Right atrium auricular region (tissue), 2 donors: ENCODE results near the gene TMEM243. TPM values are rescaled to one million over a fixed set of nuclear protein-coding genes. Genes with fewer than 3 reads are reported as not detected.

Experiments used
- DNase-seq: peaks from one replicate; pipeline ENCODE4 v3.0.0-alpha.2; 2019; ENCODE audit warnings: low spot score
- H3K27ac ChIP-seq, 2 donors: fragments of 200-600 bp; sonication (generic); 1 replicate in 1 of 2; 2 replicates in 1 of 2; pipeline ENCODE4 v1.5.1; 2016 to 2019
- H3K27me3 ChIP-seq, 2 donors: fragments of 200-600 bp; sonication (generic); one replicate each; pipeline versions ENCODE4 v1.5.1 to v1.6.0; 2017 to 2019
- H3K36me3 ChIP-seq: fragments of 200-600 bp; sonication (generic); one replicate; pipeline ENCODE4 v1.5.1; 2016
- H3K4me1 ChIP-seq, 2 donors: fragments of 200-600 bp; sonication (generic); one replicate each; pipeline versions ENCODE4 v1.5.1 to v1.6.0; 2017 to 2019
- H3K4me3 ChIP-seq, 2 donors: fragments of 200-600 bp; sonication (generic); 1 replicate in 1 of 2; 2 replicates in 1 of 2; pipeline ENCODE4 v1.5.1; 2017 to 2019; ENCODE audit warnings: mild to moderate bottlenecking in 1 of 2, moderate library complexity in 1 of 2
- H3K9me3 ChIP-seq, 2 donors: fragments of 200-600 bp; sonication (generic); one replicate each; pipeline ENCODE4 v1.5.1; 2019
- CTCF ChIP-seq, 2 donors: fragments of 200-600 bp; sonication (generic); IDR thresholded peaks; one replicate each; pipeline ENCODE4 v1.5.1; 2019; ENCODE audit warnings: antibody characterized with exemption in 2 of 2
- total RNA-seq, 2 donors: library from RNA; depleted of rRNA; stranded (reverse); fragments of >200 nt; gene quantifications; one replicate each; pipeline ENCODE4 v1.1.0, GENCODE V29; 2016

Gene TMEM243
- total RNA-seq, 2 donors from 2014 or later, result 5.6 to 17.9 TPM

DNA sequence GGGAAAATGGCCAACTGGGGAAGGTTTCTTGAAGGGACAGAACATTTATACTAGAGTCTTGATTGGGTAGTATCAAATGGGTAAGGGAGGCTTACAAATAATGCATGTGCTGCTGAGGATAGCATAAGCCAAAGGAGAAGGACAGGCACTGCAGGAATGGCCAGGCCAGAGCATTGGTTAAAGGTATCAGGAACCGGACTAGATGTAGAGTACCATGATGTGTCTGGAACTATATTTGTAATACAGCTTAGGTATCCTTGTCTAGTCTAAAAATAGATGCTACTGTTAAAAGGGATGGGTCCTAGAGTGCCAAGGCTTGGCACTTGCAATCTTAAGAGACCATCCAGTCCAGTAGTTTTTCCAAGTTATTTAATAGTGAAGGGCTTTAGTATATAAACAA lies 20.3 kb downstream of the TMEM243 start:
- H3K9me3 ChIP-seq, result peaks cover 0 to under 1% of the 10 kb centered on the region in 2 donors

DNA sequence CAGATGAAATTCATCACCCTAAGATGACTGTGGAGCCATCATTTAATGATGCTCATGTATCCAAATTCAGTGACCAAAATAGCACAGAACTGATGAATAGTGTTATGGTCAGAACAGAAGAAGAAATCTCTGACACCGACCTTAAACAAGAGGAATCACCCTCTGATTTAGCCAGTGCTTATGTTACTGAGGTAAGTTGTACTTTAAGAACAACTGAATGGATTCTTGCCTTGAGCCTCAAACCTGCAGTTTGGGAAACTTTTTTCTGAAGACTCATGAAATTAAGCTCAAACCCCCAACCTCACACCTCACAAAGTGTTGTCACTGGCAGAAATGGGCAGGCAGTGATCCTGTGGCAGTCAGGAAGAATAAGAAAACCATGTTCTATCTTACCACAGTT lies 25.6 kb downstream of the TMEM243 start:
- Histone ChIP-seq H3K4me1 (peaks cover 0 to 1% of the 10 kb centered on the region in 2 donors), H3K4me3 (no peak overlapping the region), H3K27me3 (no peaks in the 10 kb centered on the region), H3K36me3 (peaks cover 96% of the 10 kb centered on the region), H3K9me3 (no peaks in the 10 kb centered on the region), H3K27ac (no peak overlapping the region)
- no peak for DNase-seq
- no peak for TF ChIP-seq CTCF (IDR thresholded peaks at IDR 0.05)

More for the DNA sequence above, 20.3 kb downstream of the TMEM243 start:
- TF ChIP-seq CTCF (IDR thresholded peaks at IDR 0.05), result no peak
- no peaks in the 10 kb centered on the region for H3K27me3 ChIP-seq
- DNase-seq, result no peak
- no peak overlapping the region for H3K4me3 ChIP-seq
- no peak overlapping the region for H3K27ac ChIP-seq
- H3K4me1 ChIP-seq, result peaks cover 0 to 26% of the 10 kb centered on the region in 2 donors
- H3K36me3 ChIP-seq, result peaks cover 45% of the 10 kb centered on the region

DNA sequence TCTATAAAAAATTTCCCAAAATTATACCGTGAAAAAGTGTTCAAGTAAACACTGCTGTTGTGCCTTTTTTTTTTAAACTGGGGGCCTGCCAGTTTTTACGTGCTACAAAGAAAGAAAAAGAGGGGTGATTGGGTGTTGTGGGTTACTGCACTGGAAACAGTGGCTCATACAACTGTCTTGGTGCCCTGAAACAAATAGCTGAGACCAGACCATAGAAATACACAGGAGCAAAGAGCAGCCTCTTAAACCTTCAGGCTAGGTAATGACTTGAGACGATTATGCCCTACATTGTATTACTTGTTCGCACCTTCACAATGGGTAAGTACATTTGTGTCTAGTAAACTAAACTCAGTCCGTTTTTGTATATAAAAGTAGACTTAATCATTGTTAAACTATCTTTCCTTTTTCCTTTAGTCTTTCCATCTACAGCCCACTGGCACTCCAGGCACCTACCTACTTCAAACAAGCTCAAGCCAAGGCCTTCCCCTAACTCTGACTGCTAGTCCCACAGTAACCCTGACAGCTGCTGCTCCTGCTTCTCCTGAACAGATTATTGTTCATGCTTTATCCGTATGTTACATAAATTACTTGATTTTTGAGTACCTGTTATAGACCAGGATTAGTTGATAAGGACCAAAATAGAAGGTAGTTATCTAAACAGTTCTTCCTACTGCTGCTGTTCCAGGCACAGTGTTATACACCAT lies 26.6 kb downstream of the TMEM243 start:
- Histone ChIP-seq H3K4me3 (no peak overlapping the region), H3K27ac (no peak overlapping the region)

DNA sequence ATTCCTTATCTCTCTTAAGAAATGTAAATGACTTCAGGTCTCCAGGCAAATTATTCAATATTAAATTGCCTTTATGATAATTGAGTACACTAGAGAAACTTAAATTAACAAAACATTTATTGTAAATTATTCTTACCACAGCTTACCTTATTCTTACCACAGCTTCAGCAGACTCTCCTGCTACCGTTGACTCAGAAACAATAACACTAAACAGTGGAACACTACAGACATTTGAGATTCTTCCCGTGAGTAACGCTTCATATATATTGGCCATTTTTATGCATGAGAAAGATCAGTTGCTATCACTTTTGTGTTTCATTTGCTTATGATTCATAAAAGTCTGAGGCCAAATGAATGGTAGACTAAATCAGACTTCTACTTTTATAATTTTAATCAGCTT lies 28.7 kb downstream of the TMEM243 start:
- no peaks in the 10 kb centered on the region for H3K4me1 ChIP-seq
- H3K4me3 ChIP-seq, result no peak overlapping the region
- peaks cover 95% of the 10 kb centered on the region for H3K36me3 ChIP-seq
- H3K27me3 ChIP-seq, result no peaks in the 10 kb centered on the region
- no peaks in the 10 kb centered on the region for H3K9me3 ChIP-seq
- DNase-seq, result no peak
- H3K27ac ChIP-seq, result no peak overlapping the region
- no peak for TF ChIP-seq CTCF (IDR thresholded peaks at IDR 0.05)

More for the DNA sequence above, 26.6 kb downstream of the TMEM243 start:
- Histone ChIP-seq H3K4me1 (no peaks in the 10 kb centered on the region), H3K36me3 (peaks cover 97% of the 10 kb centered on the region), H3K27me3 (no peaks in the 10 kb centered on the region), H3K9me3 (no peaks in the 10 kb centered on the region)
- no peak for DNase-seq
- TF ChIP-seq CTCF (IDR thresholded peaks at IDR 0.05), result no peak

- no peak for TF ChIP-seq CTCF (IDR thresholded peaks at IDR 0.05)
- Histone ChIP-seq H3K36me3 (peaks cover 95% of the 10 kb centered on the region), H3K27ac (no peak overlapping the region), H3K4me1 (no peaks in the 10 kb centered on the region), H3K4me3 (no peak overlapping the region), H3K27me3 (no peaks in the 10 kb centered on the region), H3K9me3 (no peaks in the 10 kb centered on the region)
- DNase-seq, result no peak
Observed at GRCh38 chr7:87188930-87189329, 30.6 kb downstream of the TMEM243 start.

GRCh38 chr7:87187120-87187519 lies 32.4 kb downstream of the TMEM243 start:
- Histone ChIP-seq H3K36me3 (peaks cover 95% of the 10 kb centered on the region), H3K4me3 (no peak overlapping the region), H3K4me1 (no peaks in the 10 kb centered on the region), H3K27me3 (no peaks in the 10 kb centered on the region), H3K9me3 (no peaks in the 10 kb centered on the region), H3K27ac (no peak overlapping the region)
- DNase-seq, result no peak
- TF ChIP-seq CTCF (IDR thresholded peaks at IDR 0.05), result no peak
